T-cell (primary cell): Measurements from ENCODE around the gene ARHGEF12. TPM values are rescaled to one million over a fixed set of nuclear protein-coding genes. Genes with fewer than 3 reads are reported as not detected.

Source experiments
- ATAC-seq, 4 experiments: fragments of 200-7000 bp in 3 of 4; fragments of 150-1000 bp in 1 of 4; cut with Tn5 transposase; replicated peaks in 1 of 4; 1 replicate in 3 of 4; 2 replicates in 1 of 4; pipeline ENCODE4 v1.10.0; 2021; ENCODE audit warnings: moderate library complexity in 3 of 4, mild to moderate bottlenecking in 2 of 4, moderate number of reproducible peaks in 1 of 4
- CTCF ChIA-PET, 2 donors: fragments of 300-600 bp; sonication (Branson Sonifier 250); formaldehyde crosslinking; loops; one replicate each; lab custom pipeline; 2022; ENCODE audit warnings: antibody characterized with exemption in 2 of 2; lab: Charles Lee
- POLR2A ChIA-PET, 2 donors: fragments of 300-600 bp; sonication (Branson Sonifier 250); formaldehyde crosslinking; loops; one replicate each; lab custom pipeline; 2022; ENCODE audit warnings: antibody characterized with exemption in 2 of 2; lab: Charles Lee
- DNase-seq, 35 experiments: peaks; one replicate each; pipeline versions ENCODE4 v3.0.0 to v3.0.0-alpha.2; 2013 to 2023
- H3K27ac ChIP-seq: one replicate; pipeline ENCODE4 v1.5.1; 2013; ENCODE audit warnings: low read length
- H3K27me3 ChIP-seq, 2 experiments: replicated peaks in 1 of 2; 1 replicate in 1 of 2; 2 replicates in 1 of 2; pipeline versions ENCODE4 v1.6.1 to v1.7.0; 2013; ENCODE audit warnings: low read length in 1 of 2, mixed read lengths in 1 of 2; ENCODE audit not compliant: control insufficient read depth in 2 of 2, insufficient read depth in 2 of 2; ENCODE audit errors: extremely low read depth in 1 of 2
- H3K36me3 ChIP-seq, 2 donors: 1 replicate in 1 of 2; 2 replicates in 1 of 2; pipeline versions ENCODE4 v1.6.1 to v1.7.0; 2013; ENCODE audit warnings: low read length in 1 of 2; ENCODE audit not compliant: control insufficient read depth in 2 of 2, insufficient read depth in 1 of 2; ENCODE audit errors: extremely low read depth in 1 of 2
- H3K4me1 ChIP-seq, 2 experiments: 1 replicate in 1 of 2; 2 replicates in 1 of 2; pipeline versions ENCODE4 v1.6.1 to v1.7.0; 2013; ENCODE audit warnings: low read length in 2 of 2, mixed read lengths in 1 of 2; ENCODE audit not compliant: insufficient read depth in 2 of 2, control insufficient read depth in 1 of 2; ENCODE audit errors: extremely low read depth in 1 of 2
- H3K4me3 ChIP-seq, 2 donors: 1 replicate in 1 of 2; 2 replicates in 1 of 2; pipeline versions ENCODE4 v1.5.1 to v1.7.0; 2013; ENCODE audit warnings: mild to moderate bottlenecking in 2 of 2, low read length in 1 of 2, moderate library complexity in 1 of 2; ENCODE audit not compliant: control insufficient read depth in 1 of 2; ENCODE audit errors: extremely low read depth in 1 of 2
- H3K9me3 ChIP-seq: 2 replicates; pipeline ENCODE4 v1.7.0; 2013
- H3K27ac Mint-ChIP-seq, 2 donors: one replicate each; pipeline ENCODE4 v1.8.0; 2020 to 2021; ENCODE audit warnings: mild to moderate bottlenecking in 2 of 2, mixed read lengths in 2 of 2
- H3K27me3 Mint-ChIP-seq, 2 donors: one replicate each; pipeline ENCODE4 v1.8.0; 2021 to 2022; ENCODE audit warnings: mixed read lengths in 2 of 2
- H3K36me3 Mint-ChIP-seq: one replicate; pipeline ENCODE4 v1.8.0; 2021; ENCODE audit warnings: mixed read lengths
- H3K4me1 Mint-ChIP-seq, 3 donors: one replicate each; pipeline ENCODE4 v1.8.0; 2020 to 2022; ENCODE audit warnings: mixed read lengths in 3 of 3, mild to moderate bottlenecking in 1 of 3
- H3K4me3 Mint-ChIP-seq, 3 donors: one replicate each; pipeline ENCODE4 v1.8.0; 2020 to 2022; ENCODE audit warnings: mild to moderate bottlenecking in 3 of 3, mixed read lengths in 3 of 3, moderate library complexity in 3 of 3
- H3K9me3 Mint-ChIP-seq, 3 donors: one replicate each; pipeline ENCODE4 v1.8.0; 2020 to 2022; ENCODE audit warnings: mixed read lengths in 3 of 3
- WGBS: methylation state at CpG from one replicate; pipeline ENCODE4 v1.1.5; 2013; ENCODE audit warnings: missing lambda C conversion rate; ENCODE audit not compliant: insufficient coverage; 5-methylcytosine and 5-hydroxymethylcytosine counted together
- total RNA-seq, 35 experiments: library from RNA in 6 of 35; stranded (reverse) in 6 of 35; fragments of 120-200 nt in 1 of 35; gene quantifications; one replicate each; pipeline versions ENCODE4 v1.2.1 to v1.2.4 and lab custom pipeline; 2013 to 2026

The ARHGEF12 gene
- total RNA-seq, 5 donors from 2014 or later (not counting 1 experiment from before 2014, with no cell fraction given), result 4.8 to 12.8 (median 8.0) TPM

- no peaks in the 10 kb centered on the region for H3K9me3 Mint-ChIP-seq
- H3K27me3 Mint-ChIP-seq, result peaks cover 17 to 34% of the 10 kb centered on the region in 2 donors
- peaks cover 0 to 69% of the 10 kb centered on the region in 2 experiments for H3K27me3 ChIP-seq
- H3K4me1 ChIP-seq, result no peaks in the 10 kb centered on the region
- H3K27ac ChIP-seq, result no peak overlapping the region
- no peak overlapping the region for H3K27ac Mint-ChIP-seq
- ATAC-seq (no peak), DNase-seq (no peak)
- no peaks in the 10 kb centered on the region for H3K36me3 ChIP-seq
- POLR2A ChIA-PET, result no interaction called here
- WGBS, result 92% methylated on average over 2 of the region's 7 CpGs
- H3K36me3 Mint-ChIP-seq, result no peaks in the 10 kb centered on the region
- H3K4me1 Mint-ChIP-seq, result peaks cover 0 to 4% (median 0%) of the 10 kb centered on the region in 3 donors
- CTCF ChIA-PET, result no interaction called here
- no peak overlapping the region for H3K4me3 Mint-ChIP-seq
- H3K4me3 ChIP-seq, result no peak overlapping the region
- no peaks in the 10 kb centered on the region for H3K9me3 ChIP-seq
Observed at GRCh38 chr11:120521176-120521575, 185.0 kb downstream of the ARHGEF12 start.

- no peak overlapping the region for H3K4me3 ChIP-seq
- H3K4me1 Mint-ChIP-seq, result no peaks in the 10 kb centered on the region
- no peak overlapping the region for H3K27ac Mint-ChIP-seq
- H3K27me3 Mint-ChIP-seq, result peaks cover 11 to 29% of the 10 kb centered on the region in 2 donors
- ATAC-seq, result no peak
- DNase-seq, result no peak
- H3K9me3 Mint-ChIP-seq, result no peaks in the 10 kb centered on the region
- CTCF ChIA-PET, result no interaction called here
- no peaks in the 10 kb centered on the region for H3K36me3 Mint-ChIP-seq
- H3K4me3 Mint-ChIP-seq, result no peak overlapping the region
- no peaks in the 10 kb centered on the region for H3K9me3 ChIP-seq
- no peak overlapping the region for H3K27ac ChIP-seq
- H3K27me3 ChIP-seq, result peaks cover 0 to 64% of the 10 kb centered on the region in 2 experiments
- no peaks in the 10 kb centered on the region for H3K4me1 ChIP-seq
- no peaks in the 10 kb centered on the region for H3K36me3 ChIP-seq
- POLR2A ChIA-PET, result no interaction called here
- WGBS, result 79% methylated on average over 11 of the region's 11 CpGs
Observed at GRCh38 chr11:120522021-120522420, 185.8 kb downstream of the ARHGEF12 start.

GRCh38 chr11:120522736-120523135 lies 186.5 kb downstream of the ARHGEF12 start:
- H3K36me3 ChIP-seq, result no peaks in the 10 kb centered on the region
- no peak for ATAC-seq
- peaks cover 5 to 26% of the 10 kb centered on the region in 2 donors for H3K27me3 Mint-ChIP-seq
- H3K27ac ChIP-seq, result no peak overlapping the region
- H3K4me3 ChIP-seq, result no peak overlapping the region
- no peaks in the 10 kb centered on the region for H3K4me1 Mint-ChIP-seq
- no peak for DNase-seq
- no peaks in the 10 kb centered on the region for H3K9me3 ChIP-seq
- ChIA-PET POLR2A (no interaction called here), CTCF (no interaction called here)
- no peak overlapping the region for H3K27ac Mint-ChIP-seq
- H3K36me3 Mint-ChIP-seq, result no peaks in the 10 kb centered on the region
- no peaks in the 10 kb centered on the region for H3K4me1 ChIP-seq
- peaks cover 0 to 64% of the 10 kb centered on the region in 2 experiments for H3K27me3 ChIP-seq
- H3K4me3 Mint-ChIP-seq, result no peak overlapping the region
- WGBS, result 94% methylated on average over 2 of the region's 3 CpGs
- H3K9me3 Mint-ChIP-seq, result no peaks in the 10 kb centered on the region

- POLR2A ChIA-PET, result no interaction called here
Observed at GRCh38 chr11:120523196-120523595, 187.0 kb downstream of the ARHGEF12 start.

GRCh38 chr11:120524536-120525085 lies 188.4 kb downstream of the ARHGEF12 start:
- no peaks in the 10 kb centered on the region for H3K4me1 Mint-ChIP-seq
- Histone ChIP-seq H3K36me3 (no peaks in the 10 kb centered on the region), H3K27ac (no peak overlapping the region), H3K27me3 (peaks cover 0 to 64% of the 10 kb centered on the region in 2 experiments), H3K4me1 (no peaks in the 10 kb centered on the region), H3K9me3 (no peaks in the 10 kb centered on the region), H3K4me3 (no peak overlapping the region)
- H3K9me3 Mint-ChIP-seq, result peaks cover 0 to 3% (median 0%) of the 10 kb centered on the region in 3 donors
- H3K27me3 Mint-ChIP-seq, result peaks cover 11 to 37% of the 10 kb centered on the region in 2 donors
- ATAC-seq, result no peak
- H3K27ac Mint-ChIP-seq, result no peak overlapping the region
- no peak overlapping the region for H3K4me3 Mint-ChIP-seq
- ChIA-PET POLR2A (no interaction called here), CTCF (interaction anchor here in 1 of 2 donors (0.5 kb wide), 1 partner anchor 430 kb away, joined by 6 read pairs; no protein-coding TSS in a partner anchor)
- H3K36me3 Mint-ChIP-seq, result no peaks in the 10 kb centered on the region
- 93% methylated on average over 5 of the region's 9 CpGs for WGBS
- DNase-seq, result no peak

More at GRCh38 chr11:120523196-120523595, 187.0 kb downstream of the ARHGEF12 start:
- 54% methylated on average over 10 of the region's 12 CpGs for WGBS
- CTCF ChIA-PET, result interaction anchor here in 1 of 2 donors (0.5 kb wide), 1 partner anchor 16 kb away, joined by 3 read pairs; no protein-coding TSS in a partner anchor
- ATAC-seq (no peak), DNase-seq (no peak)
- Mint-ChIP-seq H3K27me3 (peaks cover 5 to 25% of the 10 kb centered on the region in 2 donors), H3K4me3 (no peak overlapping the region), H3K36me3 (no peaks in the 10 kb centered on the region), H3K9me3 (no peaks in the 10 kb centered on the region), H3K4me1 (no peaks in the 10 kb centered on the region), H3K27ac (no peak overlapping the region)
- Histone ChIP-seq H3K4me3 (no peak overlapping the region), H3K36me3 (no peaks in the 10 kb centered on the region), H3K27ac (no peak overlapping the region), H3K27me3 (peaks cover 0 to 63% of the 10 kb centered on the region in 2 experiments), H3K9me3 (no peaks in the 10 kb centered on the region), H3K4me1 (no peaks in the 10 kb centered on the region)

- 100% methylated on average over 1 of the region's 16 CpGs for WGBS
- DNase-seq, result no peak
Observed at GRCh38 chr11:120525261-120526171, 189.3 kb downstream of the ARHGEF12 start.

More at GRCh38 chr11:120525261-120526171, 189.3 kb downstream of the ARHGEF12 start:
- Mint-ChIP-seq H3K27ac (no peak overlapping the region), H3K4me3 (no peak overlapping the region), H3K9me3 (peaks cover 0 to 3% (median 0%) of the 10 kb centered on the region in 3 donors), H3K27me3 (peaks cover 11 to 39% of the 10 kb centered on the region in 2 donors), H3K36me3 (no peaks in the 10 kb centered on the region), H3K4me1 (no peaks in the 10 kb centered on the region)
- H3K27me3 ChIP-seq, result peaks cover 0 to 69% of the 10 kb centered on the region in 2 experiments
- no peak overlapping the region for H3K27ac ChIP-seq
- no peak for ATAC-seq
- no peaks in the 10 kb centered on the region for H3K4me1 ChIP-seq
- ChIA-PET POLR2A (no interaction called here), CTCF (no interaction called here)
- no peaks in the 10 kb centered on the region for H3K36me3 ChIP-seq
- H3K4me3 ChIP-seq, result no peak overlapping the region
- H3K9me3 ChIP-seq, result no peaks in the 10 kb centered on the region
